ENCODE results near the gene ELFN1.

ELFN1 gene

DNA sequence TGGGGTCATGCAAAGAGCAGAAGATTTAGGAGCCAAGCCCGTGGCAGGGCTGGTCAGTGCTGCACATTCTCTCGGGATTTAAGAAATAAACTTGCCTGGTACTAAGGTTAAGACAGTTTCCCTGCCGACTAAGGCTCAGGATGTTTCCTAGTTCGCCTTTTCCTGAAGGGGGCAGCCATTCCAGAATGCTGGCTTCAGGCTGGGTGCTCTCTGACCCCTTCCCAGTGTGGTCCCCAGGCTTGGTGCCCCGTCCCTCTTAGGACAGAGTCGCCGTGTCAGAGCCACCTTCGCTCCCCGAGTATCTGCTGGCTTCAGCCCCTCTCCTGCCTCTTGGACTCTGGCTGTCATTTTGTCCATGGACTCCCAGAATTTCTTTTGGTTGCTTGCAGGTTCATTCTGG, 117.2 kb downstream of the ELFN1 start:
- TF ChIP-seq CTCF (IDR thresholded peaks at IDR 0.05; ENCODE audit: extremely low read depth, missing control alignments), result no peak
- DNase-seq (ENCODE audit: low spot score), result no peak

DNA sequence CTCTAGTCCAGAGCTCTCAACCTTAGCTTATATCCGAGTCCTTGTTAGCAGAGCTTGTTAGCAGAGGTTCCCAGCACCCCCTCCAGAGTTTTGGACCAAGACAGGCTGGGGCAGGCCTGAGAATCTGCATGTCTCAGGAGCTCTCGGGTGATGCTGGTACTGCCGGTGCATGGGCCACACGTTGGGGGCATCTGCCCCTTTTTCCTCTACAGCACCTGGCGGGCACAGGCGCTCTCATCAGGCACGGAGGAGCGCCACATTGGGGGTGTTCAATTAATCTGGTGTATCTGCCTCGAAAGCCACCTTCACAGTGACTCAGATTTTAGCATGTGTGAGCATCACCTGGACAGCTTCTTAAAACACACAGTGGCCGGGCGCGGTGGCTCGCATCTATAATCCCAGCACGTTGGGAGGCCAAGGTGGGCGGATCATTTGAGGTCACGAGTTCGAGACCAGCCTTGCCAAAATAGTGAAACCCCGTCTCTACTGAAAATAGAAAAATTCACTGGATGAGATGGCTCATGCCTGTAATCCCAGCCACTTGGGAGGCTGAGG, 117.7 kb downstream of the ELFN1 start:
- TF ChIP-seq CTCF (IDR thresholded peaks at IDR 0.05; ENCODE audit: extremely low read depth, missing control alignments), result no peak
- DNase-seq (ENCODE audit: low spot score), result no peak

DNA sequence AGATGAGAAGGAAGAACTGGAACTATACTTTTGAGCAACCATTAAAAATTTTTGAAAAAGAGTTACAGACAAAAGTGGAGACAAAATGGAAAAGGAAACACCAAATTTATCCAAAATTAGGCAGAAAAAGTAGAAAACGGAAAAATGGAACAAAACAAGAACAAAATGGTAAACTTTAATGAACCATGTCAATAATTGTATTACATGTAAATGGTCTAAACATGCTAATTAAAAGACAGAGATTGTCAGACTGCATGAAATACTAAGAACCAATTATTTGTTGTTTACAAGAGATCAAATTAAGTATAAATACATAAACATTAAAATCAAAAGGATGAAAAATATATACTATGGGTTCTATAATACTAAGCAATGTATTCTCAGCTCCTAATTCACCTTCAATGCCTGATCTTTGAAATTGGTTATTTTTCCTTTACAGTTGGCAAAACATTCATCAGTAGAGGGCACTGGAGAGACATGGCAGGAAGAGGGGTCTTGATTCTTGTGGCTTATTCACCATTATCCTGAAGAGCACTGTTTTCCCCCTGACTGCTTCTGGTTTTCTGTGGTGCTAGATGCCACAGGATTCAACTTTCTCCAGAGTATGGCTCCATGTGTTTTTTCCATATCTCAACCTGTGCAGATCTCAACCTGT, 124.9 kb downstream of the ELFN1 start:
- no peak for DNase-seq (ENCODE audit: low spot score)
- TF ChIP-seq CTCF (IDR thresholded peaks at IDR 0.05; ENCODE audit: extremely low read depth, missing control alignments), result no peak
